Midbrain (tissue), 1 donor: Measurements from ENCODE around the gene MACF1.

Source experiments
- DNase-seq: peaks from one replicate; lab custom pipeline; 2025; lab: John Stamatoyannopoulos, UW

MACF1 gene

DNA sequence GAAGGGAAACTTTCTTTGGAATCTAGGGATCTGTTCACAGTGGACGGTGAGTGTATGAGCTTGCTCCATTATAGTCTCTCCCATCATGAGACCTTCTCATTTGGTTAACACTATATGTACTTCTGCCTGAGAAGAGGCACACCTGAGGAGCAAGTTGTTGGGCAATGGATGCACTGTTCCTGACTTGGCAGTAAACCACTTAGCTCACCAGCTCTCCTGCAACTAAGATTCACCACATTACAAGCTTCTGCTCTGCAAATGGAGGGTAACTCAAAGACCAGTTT, 10.2 kb downstream of the MACF1 start:
- peak; percentile 39 for DNase-seq

- no peak for DNase-seq
Observed at GRCh38 chr1:39214998-39215873, 10.7 kb downstream of the MACF1 start.

- no peak for DNase-seq
Observed at GRCh38 chr1:39216771-39217170, 12.3 kb downstream of the MACF1 start.

- no peak for DNase-seq
Observed at GRCh38 chr1:39220891-39221870, 16.7 kb downstream of the MACF1 start.

DNA sequence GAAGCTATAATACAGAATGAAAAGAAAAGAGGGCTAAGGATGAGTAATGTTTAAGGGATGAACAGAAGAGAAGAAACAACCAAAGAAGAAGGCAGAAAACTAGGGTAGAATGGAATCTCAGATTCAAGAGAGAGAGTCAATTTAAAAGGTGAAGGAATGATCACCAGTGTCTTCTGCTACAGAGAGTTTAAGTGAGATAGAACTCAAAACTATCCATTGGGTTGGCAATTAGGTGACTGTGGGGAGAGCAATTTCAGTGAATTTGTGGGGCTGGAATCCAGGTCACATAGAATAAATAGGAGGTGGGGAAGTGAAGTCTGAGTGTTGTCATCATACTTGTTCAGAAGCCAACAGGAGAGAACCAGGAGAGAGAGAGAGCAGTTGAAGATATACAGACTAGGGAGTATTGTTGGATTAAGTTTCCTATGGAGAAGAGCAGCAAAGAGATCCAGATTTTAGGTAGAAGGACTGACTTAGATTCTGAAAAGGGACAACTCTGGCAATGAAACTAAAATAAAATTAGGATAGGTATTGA, 19.9 kb downstream of the MACF1 start:
- DNase-seq: no peak

GRCh38 chr1:39226836-39227235, 22.3 kb downstream of the MACF1 start:
- no peak for DNase-seq

- DNase-seq: no peak
Observed at GRCh38 chr1:39228252-39228651, 23.8 kb downstream of the MACF1 start.

GRCh38 chr1:39229504-39229903, 25.0 kb downstream of the MACF1 start:
- DNase-seq: no peak

DNA sequence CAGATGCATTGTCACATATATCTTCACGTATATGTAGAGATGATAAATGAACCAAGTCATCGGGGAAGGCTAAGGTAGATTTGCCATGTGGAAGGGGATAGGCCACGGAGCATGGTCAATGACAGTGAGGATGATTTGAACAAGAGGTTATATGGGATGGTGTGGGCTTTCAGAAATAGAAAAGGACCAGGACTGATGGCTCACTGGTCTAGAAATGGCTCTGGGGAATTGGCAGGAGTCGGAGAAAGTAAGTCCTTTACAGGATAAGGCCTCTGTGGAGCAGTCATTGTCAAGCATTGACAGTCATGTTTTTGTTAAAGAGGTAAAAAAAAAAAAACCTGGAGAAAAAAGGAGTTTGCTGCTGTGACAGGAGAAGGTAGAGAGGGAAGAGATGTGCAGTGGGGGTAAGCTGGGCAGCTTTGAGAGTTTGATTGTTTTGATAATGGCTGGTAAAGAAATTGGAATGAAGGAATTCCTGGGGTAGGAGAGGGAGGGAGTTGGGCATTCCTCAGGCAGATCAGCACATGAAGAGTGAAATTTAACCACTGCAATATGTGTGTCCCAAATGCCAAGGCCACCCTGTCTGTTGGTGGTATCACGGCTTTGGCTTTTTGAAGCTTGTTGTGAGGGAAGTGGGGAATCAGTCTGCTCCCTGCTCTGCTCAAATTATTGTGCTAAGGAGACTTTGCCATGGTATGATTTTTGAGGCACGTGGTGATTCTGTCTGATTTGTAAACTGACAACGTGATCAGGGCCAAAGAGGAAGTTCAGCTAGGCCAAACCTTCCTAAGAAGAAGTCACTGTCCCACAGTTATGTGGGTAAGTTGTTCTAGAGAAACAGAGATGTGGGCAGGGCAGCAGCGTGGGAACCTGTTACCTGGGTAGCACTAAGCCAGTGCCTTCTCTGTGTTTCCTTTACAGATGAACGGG, 26.0 kb downstream of the MACF1 start:
- DNase-seq: peak; percentile 19

- no peak for DNase-seq
Observed at GRCh38 chr1:39236971-39237370, 32.5 kb downstream of the MACF1 start.

- peak; percentile 72 for DNase-seq
Observed at GRCh38 chr1:39238476-39238875, 34.0 kb downstream of the MACF1 start.

DNA sequence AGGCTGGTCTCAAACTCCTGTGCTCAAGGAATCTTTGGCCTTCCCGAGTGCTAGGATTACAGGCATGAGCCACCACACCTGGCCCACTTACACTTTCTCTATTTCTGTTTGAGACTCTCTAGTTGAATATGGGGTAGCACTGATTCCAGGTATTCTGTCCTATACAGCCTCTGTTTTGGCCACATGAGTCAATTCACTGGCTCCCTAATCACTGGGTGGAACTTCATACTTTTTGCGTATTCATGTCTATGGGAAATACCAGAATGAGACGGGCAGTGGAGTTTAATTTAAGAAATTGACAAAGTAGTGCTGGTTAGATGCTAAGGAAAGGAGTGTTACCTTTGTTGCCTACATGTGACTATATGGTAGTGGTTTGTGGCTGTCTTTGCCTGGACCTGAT, 35.5 kb downstream of the MACF1 start:
- no peak for DNase-seq

DNA sequence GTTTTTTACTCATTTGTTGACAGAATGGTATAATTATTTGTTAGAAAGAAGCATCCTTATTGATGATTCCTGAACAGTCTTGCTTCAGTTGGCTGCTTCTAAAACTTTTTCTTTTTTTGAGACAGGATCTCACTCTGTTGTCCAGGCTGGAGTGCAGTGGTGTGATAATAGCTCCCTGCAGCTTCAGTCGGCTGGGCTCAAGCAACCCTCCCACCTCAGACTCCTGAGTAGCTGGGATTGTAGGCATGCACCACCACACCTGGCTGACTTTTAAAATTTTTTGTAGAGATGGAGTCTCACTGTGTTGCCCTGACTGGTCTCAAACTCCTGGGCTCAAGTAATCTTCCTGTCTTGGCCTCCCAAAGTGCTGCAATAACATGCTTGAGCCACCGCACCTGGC, 38.8 kb downstream of the MACF1 start:
- DNase-seq: no peak

DNA sequence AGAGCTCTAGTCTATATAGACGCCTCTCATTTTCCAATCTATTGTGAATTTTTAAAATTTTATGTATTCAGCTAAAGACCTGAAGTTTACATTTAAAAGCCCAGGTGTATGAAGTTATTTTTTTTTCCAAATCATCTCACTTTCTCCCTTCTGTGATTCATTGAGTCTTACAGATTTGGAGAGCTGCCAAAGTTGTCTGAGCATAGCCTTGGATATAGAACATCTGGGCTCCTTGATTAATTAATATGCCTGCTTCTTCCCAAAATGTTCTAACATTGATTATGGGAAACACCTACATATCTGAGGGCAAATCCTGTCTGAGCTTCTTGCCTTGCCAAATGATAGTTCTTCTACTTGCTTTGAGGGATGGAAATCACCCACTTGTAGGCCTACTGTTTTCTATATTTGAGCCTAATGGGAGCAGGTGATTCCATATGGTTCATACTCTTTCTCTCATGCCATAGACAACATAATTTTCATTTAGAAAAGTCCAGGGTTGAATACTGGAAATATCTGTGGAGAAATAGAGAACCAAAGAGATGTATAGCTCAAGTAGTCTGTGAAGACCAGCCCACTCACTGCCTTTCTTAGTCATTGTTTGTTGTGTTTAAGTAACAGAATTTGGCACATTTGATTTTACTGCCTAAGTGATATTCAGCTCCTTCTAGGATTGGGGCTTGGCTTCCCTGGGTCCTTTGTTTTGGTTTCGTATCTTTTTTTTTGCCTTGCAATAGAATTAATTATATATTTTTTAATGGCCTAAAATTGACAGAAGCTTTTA, 46.2 kb downstream of the MACF1 start:
- no peak for DNase-seq

- no peak for DNase-seq
Observed at GRCh38 chr1:39255222-39255621, 50.7 kb downstream of the MACF1 start.

DNA sequence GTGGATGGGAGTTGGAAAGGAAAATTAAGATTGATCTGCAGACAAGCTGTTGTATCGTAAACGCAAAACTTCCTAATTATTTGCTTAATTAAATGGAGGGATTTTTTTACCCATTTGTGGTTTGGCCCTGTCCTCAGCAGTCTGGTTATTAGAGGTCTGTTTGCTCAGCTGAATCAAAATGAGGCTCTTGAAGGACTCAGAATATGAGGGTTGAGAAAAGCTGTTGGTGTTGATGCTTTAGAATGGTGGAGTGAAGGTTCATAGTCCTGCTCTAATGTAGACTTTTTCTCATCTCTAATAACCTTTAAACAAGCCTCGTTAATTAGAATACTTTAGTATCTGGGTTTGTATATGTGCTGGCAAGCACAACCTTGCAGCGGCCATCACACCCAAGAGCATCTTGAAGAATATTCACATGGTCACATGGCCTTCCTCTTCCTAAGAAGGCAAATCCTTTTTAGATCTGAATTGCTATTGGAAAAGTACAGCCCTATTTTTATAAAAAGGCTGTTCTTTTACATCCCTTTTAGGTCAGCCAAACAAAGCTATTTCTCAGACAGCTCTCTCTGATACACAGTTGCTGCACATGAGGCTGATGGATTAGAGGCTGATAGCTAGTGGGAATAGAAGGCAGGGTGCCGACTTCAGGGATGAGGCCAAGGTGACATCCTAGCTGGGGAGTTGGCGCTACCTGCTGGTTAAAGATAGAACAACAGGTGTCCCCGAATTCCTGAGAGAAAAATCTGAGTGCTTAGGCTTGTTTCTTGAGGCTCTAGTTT, 53.8 kb downstream of the MACF1 start:
- peak; percentile 72 for DNase-seq

DNA sequence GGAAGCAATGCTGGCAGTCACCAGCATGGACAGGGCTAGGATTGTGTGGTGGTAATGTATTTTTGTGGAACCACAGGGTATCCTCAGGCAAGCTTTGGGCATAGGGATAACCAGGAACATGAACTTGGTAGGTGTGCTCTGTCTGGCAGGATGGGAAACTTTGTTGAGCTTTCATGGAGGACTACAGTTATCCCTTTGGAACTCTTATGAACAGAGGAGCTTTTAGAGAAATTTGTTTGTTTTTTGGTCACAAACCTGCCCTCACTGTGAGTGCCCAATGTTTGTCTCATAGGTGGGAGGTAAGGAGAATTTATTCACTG, 54.4 kb downstream of the MACF1 start:
- no peak for DNase-seq

DNA sequence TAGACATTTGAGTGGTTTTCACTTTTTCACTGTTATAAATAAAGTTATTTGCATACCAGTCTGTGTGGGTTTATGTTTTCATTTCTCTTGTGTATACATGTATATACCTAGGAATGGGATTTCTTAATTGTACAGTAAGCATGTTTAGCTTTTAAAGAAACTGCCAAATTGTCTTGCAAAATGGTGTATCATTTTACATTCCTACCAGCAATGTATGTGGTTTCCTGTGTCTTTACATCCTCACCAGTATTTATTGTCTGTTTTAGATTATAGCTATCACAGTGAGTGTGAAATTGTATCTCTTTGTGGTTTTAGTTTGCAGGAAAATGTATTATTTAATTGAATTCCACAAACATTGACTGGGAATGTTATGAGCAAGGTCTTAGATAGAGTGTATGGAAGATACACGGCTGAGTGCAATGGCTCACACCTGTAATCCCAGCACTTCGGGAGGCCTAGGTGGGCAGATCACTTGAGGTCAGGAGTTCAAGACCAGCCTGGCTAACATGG, 57.3 kb downstream of the MACF1 start:
- no peak for DNase-seq

- DNase-seq: no peak
Observed at GRCh38 chr1:39262802-39263201, 58.3 kb downstream of the MACF1 start.

GRCh38 chr1:39266269-39266668, 61.8 kb downstream of the MACF1 start:
- peak; percentile 47 for DNase-seq
